OCI-LY7 (cell line): ENCODE measurements around the gene MET.

ENCODE experiments used
- CTCF ChIP-seq: fragments of 200-600 bp; sonication (generic); conservative IDR thresholded peaks from 2 replicates; pipeline ENCODE4 v1.5.1; 2014; ENCODE audit warnings: mild to moderate bottlenecking, antibody characterized with exemption, low read length, moderate library complexity, mixed read lengths
- EZH2phosphoT487 ChIP-seq: fragments of 200-600 bp; sonication (generic); IDR thresholded peaks from 2 replicates; pipeline ENCODE4 v1.6.1; 2018; ENCODE audit warnings: low read depth, borderline replicate concordance, mild to moderate bottlenecking, mixed run types, antibody characterized with exemption, low read length, moderate library complexity, mixed read lengths

GRCh38 chr7:116709336-116709735 is 37.3 kb downstream of the MET start:
- TF ChIP-seq CTCF (no peak), EZH2phosphoT487 (no peak)
